Liver (tissue), 2 donors: ENCODE measurements around the gene CELF2.

ENCODE experiments used
- TAF1 ChIP-seq: conservative IDR thresholded peaks from 2 replicates; pipeline ENCODE4 v1.6.1; 2016; ENCODE audit warnings: antibody characterized with exemption, mild to moderate bottlenecking
- YY1 ChIP-seq: IDR thresholded peaks from 2 replicates; pipeline ENCODE4 v1.6.1; 2016; ENCODE audit warnings: antibody characterized with exemption, mild to moderate bottlenecking
- donor health status: healthy.

DNA sequence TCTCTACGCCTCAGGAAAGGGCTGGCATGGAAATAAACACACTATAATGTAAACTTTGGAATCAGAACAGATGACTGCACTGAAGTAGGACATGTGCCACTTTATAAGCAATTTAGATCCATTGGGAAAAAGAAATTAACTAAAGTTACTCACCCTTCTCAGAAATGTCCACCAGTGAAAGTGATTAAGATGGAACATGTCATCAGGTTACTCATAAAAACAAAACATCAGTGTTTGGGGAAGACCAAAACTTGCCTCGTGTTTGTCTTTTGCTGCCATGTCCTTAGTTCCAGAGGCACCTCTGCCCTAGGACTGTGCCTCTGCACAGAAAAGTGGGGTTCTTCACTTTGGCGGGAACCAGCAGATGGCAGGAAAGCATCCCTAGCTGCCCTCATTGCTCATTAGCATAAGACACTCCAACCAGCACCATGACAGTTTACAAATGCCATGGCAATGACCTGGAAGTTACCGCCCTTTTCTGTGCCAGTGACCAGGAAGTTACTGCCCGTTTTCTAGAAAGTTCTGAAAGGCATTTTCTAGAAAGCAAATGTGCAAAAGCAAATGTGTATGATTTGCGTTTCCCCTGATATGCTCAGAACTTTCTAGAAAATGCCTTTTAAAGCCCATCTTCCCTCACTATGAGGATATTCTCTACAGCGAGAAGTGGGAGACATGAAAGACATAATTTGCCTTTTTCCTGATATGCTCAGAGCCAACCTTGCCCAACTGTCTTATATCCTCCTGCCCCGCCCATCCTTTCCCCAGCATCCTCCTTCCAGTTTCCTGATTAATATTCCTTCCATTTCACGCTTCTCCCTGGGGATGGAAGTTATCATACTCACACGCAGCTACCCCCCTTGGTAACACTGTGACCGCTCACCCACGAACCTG lies 335.6 kb downstream of the CELF2 start:
- no peak for TF ChIP-seq TAF1
- TF ChIP-seq YY1: no peak
